Measurements from ENCODE around the gene SEPTIN6. TPM values are rescaled to one million over a fixed set of nuclear protein-coding genes. Genes with fewer than 3 reads are reported as not detected.
"Not testable (repeated sequence)": the region's sequence is repeated elsewhere in the genome, so short reads cannot be mapped to it uniquely, and the experiment has no call there.

The SEPTIN6 gene
- total and polyA plus RNA-seq, 12 donors = 4.6 to 24.9 (median 8.2) TPM

- H3K4me3 ChIP-seq = peak overlapping the region in 1 of 10 donors; percentile 29
- intact Hi-C loops (cut with DNase I) = no loop called here
- DNase-seq = no peak
- peak overlapping the region in 9 of 10 donors; percentile 24 to 89 (median 84) for H3K27ac ChIP-seq
- H3K36me3 ChIP-seq = no peaks in the 10 kb centered on the region
- ATAC-seq = no peak
- no peaks in the 10 kb centered on the region for H3K27me3 ChIP-seq
- no peak for TF ChIP-seq CTCF (IDR thresholded peaks at IDR 0.05)
- WGBS, 2 donors = 37 to 41% methylated on average over 1 of the region's 1 CpG
- H3K4me1 ChIP-seq = peaks cover 0 to 73% (median 24%) of the 10 kb centered on the region in 9 donors
- H3K9me3 ChIP-seq = no peaks in the 10 kb centered on the region
Measured at GRCh38 chrX:119684916-119685224, 8.1 kb downstream of the SEPTIN6 start.

GRCh38 chrX:119684312-119684711, 8.7 kb downstream of the SEPTIN6 start:
- not testable (repeated sequence) for ATAC-seq
- H3K27ac ChIP-seq = peak overlapping the region in 6 of 10 donors; percentile 77 to 89 (median 86)
- WGBS, 2 donors = 90 to 97% methylated on average over 8 of the region's 8 CpGs

DNA sequence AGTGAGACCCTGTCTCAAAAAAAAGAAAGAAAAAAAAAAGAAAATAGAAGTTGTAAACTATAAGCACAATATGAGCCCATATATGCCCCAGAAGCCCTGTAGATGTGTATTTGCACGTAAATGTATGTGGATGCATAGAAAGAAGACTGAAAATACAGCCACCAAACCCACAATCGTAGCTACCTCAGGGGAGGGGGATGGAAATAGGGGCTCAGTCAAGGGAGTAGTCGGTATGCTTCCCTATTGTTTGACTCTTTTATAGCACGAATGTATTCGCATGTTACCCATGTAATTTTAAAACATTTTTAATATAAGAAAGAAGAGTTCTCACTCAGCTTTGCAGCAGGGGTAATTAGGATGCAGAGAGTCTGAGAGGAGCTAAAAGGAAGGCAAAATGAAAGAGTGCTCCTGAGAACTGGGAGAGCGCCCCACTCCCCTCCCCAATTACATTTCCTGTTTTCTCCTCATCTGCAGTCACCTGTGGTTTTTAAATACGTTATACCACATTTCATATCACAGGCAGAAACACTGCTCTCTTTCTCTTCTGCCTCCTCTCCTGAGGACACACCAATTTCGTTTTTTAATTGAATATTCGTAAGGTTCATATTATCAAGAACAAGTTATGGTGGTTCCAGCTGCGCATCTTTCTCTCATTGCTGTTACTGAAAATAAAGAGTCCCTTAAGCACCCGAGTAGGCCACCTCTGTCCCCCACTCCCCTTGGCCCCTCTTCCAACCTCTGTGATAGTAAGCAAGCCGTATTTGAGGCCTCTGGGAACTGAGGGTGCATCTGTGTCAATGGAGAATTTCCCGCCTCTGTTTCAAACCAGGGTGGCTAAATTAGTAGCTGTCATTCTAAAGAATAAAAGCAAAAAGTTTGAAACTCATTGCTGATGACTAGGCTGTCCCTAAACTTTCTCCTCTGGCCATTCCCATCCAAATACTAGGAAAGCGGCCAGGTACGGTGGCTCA, 10.7 kb downstream of the SEPTIN6 start:
- 84 to 89% methylated on average over 15 of the region's 15 CpGs for WGBS, 2 donors
- no peak overlapping the region for H3K4me3 ChIP-seq
- H3K36me3 ChIP-seq = no peaks in the 10 kb centered on the region
- no peak for TF ChIP-seq CTCF (IDR thresholded peaks at IDR 0.05)
- intact Hi-C loops (cut with DNase I) = no loop called here
- H3K4me1 ChIP-seq = peaks cover 0 to 76% (median 17%) of the 10 kb centered on the region in 9 donors
- no peaks in the 10 kb centered on the region for H3K27me3 ChIP-seq
- ATAC-seq (no peak), DNase-seq (no peak)
- H3K27ac ChIP-seq = peak overlapping the region in 1 of 10 donors; percentile 89
- no peaks in the 10 kb centered on the region for H3K9me3 ChIP-seq

More at GRCh38 chrX:119684312-119684711, 8.7 kb downstream of the SEPTIN6 start:
- DNase-seq; H3K36me3 ChIP-seq; H3K27me3 ChIP-seq; H3K4me3 ChIP-seq; intact Hi-C loops (cut with DNase I); H3K9me3 ChIP-seq: not testable (repeated sequence)
- peaks cover 0 to 76% (median 24%) of the 10 kb centered on the region in 9 donors for H3K4me1 ChIP-seq

- peaks cover 0 to 22% (median 0%) of the 10 kb centered on the region in 9 donors for H3K36me3 ChIP-seq
- no peaks in the 10 kb centered on the region for H3K9me3 ChIP-seq
- DNase-seq = no peak
- WGBS, 2 donors = 80% methylated on average over 6 of the region's 6 CpGs
- intact Hi-C loops (cut with DNase I) = no loop called here
- peak overlapping the region in 1 of 10 donors; percentile 78 for H3K27ac ChIP-seq
- H3K4me3 ChIP-seq = no peak overlapping the region
- no peaks in the 10 kb centered on the region for H3K27me3 ChIP-seq
- no peak for ATAC-seq
- H3K4me1 ChIP-seq = peaks cover 0 to 50% (median 0%) of the 10 kb centered on the region in 9 donors
- no peak for TF ChIP-seq CTCF (IDR thresholded peaks at IDR 0.05)
Measured at GRCh38 chrX:119677654-119677981, 15.3 kb downstream of the SEPTIN6 start.
